Stimulated activated CD8-positive, alpha-beta memory T cell treated with anti-CD3 and anti-CD28 coated beads, Interleukin-7, amount 100 ng/mL, for 48 hours (primary cell): ENCODE data around the gene KRTAP5-2.
"Not testable (repeated sequence)": the region's sequence is repeated elsewhere in the genome, so short reads cannot be mapped to it uniquely, and the experiment has no call there.

Experiments
- DNase-seq, 2 donors: peaks; one replicate each; pipeline ENCODE4 v3.0.0-alpha.2; 2020; ENCODE audit warnings: low read depth in 1 of 2; ENCODE audit errors: extremely low read depth in 1 of 2

The KRTAP5-2 gene, protein sequence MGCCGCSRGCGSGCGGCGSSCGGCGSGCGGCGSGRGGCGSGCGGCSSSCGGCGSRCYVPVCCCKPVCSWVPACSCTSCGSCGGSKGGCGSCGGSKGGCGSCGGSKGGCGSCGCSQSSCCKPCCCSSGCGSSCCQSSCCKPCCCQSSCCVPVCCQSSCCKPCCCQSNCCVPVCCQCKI

DNA sequence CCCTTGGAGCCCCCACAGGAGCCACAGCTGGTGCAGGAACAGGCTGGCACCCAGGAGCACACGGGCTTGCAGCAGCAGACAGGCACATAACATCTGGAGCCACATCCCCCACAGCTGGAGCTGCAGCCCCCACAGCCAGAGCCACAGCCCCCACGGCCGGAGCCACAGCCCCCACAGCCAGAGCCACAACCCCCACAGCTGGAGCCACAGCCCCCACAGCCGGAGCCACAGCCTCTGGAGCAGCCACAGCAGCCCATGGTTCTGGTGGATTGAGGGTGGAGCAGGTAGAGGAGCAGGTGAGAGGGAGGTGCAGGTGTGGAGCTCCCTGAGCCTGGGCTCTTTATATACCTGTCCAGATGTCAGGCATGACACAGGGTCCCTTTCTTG is at the start of gene KRTAP5-2:
Gene KRTAP5-2, minus strand, starts transcription at position 301 of the 387 bp plus-strand sequence. Its CDS starts 44 bp downstream, at position 257.
- DNase-seq = no peak

DNA sequence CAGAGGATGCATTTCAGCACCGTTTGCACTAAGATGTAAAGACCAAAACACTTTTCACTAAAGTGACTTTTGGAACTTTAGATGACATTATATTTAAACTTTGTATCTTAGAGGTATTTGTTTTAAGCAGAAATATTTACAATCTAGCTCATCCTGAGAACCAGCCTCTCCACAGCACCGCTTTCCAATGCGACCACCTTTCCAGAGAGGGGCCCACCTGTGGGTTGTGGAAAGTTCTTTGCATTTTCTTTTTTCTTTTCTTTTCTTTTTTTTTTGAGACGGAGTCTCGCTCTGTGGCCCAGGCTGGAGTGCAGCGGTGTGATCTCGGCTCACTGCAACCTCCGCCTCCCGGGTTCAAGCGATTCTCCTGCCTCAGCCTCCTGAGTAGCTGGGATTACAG is 48.4 kb upstream of the KRTAP5-2 start:
- not testable (repeated sequence) for DNase-seq

DNA sequence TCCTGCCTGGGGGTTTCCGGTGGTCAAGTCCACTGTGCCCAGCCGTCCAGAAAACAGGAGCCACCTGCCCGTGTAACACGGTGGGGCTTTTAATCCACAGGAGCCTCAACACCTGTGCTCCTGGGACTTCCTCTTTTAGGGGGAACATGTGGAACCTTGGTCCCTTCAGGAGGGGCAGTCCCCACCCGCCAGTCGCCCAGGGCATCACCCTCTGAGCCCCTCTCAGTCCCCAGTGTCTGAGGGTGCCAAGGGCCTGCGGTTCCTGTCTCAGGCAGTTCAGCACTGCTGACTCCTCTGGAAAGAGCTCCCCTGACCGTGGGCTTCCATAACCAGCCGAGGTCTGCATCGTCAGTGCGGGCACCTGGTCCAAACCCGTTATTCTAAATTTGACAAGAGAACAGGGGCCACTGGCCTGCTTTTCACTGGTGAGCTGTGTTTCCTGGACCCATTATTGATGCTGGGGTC is 47.3 kb upstream of the KRTAP5-2 start:
- no peak for DNase-seq

DNA sequence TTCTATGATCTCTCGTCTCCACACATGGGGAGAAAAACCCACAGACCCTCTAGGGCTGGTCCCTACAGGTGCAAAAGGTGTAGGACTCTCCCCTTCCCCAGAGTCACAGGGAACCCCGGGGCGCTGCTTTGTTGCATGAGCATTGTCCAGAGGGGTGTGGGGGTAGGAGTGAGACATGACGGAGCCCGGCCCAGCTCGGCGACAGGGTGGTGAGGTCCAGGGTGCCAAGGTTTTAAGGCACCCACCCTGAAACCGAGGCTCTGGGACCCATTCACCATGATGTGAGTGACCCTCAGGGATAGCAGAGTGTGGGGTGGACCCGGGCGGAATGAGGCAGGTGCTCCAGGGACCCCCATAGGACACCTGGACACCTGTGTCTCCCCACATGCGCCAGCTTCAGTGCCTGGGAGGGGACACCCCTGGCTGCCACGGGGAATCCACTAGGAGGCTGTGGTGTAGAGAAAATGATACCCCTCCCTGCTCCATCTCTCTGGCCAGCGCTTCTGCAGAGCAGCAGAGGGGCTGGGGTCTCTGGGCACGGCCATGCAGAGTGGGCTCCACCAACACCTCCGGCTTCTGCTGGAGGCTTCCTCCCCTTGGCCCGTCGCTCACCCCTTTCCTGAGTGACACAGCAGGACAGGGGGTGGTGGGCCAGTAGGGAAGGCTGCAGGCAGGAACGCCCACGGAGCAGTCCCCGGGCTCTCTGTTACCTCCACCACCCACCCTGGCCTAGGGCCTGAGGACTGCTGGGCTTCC is 46.7 kb upstream of the KRTAP5-2 start:
- no peak for DNase-seq

DNA sequence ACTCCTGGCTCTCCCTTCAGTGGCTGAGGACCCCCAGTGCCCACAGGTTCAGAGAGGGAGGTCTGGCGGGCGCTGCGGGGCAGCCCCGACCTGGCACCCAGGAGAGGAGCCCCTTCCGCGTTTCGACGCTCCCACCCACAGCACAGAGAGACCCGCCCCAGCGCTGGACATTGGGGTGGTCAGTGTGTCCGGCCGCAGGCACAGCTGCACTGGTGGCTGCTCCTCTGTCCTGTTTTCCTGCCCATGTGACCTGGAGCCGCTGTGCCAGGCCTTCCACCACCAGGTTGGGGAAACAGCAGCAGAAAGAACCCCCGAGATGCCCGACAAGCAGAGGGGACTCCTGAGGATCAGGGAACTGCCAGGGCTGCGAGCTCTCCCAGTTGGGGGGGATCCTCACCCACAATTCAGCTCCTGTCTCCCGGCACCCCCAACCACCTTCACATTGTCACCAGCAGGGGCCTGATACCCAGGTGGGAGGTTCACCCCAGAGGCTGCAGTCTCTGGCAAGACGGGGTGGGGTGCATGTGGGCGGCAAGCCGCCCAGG is 45.1 kb upstream of the KRTAP5-2 start:
- DNase-seq = no peak

DNA sequence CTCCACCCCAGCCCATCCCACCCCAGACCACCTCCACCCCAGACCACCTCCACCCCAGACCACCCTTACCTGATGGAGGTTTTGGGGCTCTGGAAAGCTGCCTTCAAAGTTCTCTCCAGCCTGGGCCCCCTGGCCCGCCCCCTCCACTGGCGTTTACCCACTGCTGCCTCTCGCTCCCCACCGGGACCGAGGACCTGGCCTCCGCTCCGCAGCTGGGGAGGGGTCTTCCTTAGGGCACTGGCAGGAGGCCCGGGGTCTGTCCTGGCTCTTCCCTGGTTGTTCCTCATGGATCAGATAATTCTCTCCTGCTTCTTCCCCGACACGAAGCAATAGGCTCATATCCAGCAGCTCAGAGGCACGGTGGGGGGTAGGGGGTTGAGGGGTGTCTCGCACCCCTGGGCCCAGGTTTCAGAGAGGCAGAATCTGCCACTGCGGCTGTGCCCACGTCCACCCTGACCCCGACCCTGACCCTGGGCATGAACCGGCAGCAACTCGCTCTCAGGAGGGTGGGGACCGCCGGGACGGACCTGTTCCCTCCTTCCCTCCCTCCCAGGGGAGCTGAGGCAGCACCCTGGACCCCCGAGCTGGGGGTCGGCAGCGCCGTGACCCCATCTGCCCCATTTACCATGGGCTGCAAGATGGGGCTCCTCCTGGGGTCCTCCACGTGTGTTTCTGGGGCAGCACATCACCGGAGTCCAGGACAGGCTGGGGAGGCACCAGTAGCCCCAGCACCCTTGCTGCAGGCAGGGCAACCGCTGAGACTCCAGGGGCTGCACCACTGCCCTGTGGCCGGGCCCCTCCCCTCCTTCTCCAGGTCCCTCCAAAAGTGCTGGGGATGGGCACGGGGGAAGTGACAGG is 44.4 kb upstream of the KRTAP5-2 start:
- DNase-seq = no peak

DNA sequence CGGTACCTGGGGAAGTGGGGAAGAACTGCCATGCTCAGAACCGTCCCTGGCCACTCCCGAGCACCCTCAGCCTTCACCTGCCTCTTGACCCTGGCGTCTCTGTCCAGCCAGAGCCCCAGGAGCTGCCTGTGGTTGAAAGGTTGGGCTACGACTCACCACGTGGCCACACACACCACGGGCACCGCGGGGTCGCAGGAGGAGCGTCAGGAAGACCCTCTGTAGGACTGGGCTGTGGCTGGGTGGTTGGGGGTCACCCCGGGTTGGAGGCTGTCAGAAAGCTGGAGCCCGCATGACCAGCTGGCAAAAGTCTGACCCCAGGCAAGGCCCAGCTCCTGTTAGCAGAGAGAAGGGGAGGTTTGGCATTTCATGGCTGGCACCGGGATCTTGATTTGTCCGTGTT is 43.0 kb upstream of the KRTAP5-2 start:
- no peak for DNase-seq

DNA sequence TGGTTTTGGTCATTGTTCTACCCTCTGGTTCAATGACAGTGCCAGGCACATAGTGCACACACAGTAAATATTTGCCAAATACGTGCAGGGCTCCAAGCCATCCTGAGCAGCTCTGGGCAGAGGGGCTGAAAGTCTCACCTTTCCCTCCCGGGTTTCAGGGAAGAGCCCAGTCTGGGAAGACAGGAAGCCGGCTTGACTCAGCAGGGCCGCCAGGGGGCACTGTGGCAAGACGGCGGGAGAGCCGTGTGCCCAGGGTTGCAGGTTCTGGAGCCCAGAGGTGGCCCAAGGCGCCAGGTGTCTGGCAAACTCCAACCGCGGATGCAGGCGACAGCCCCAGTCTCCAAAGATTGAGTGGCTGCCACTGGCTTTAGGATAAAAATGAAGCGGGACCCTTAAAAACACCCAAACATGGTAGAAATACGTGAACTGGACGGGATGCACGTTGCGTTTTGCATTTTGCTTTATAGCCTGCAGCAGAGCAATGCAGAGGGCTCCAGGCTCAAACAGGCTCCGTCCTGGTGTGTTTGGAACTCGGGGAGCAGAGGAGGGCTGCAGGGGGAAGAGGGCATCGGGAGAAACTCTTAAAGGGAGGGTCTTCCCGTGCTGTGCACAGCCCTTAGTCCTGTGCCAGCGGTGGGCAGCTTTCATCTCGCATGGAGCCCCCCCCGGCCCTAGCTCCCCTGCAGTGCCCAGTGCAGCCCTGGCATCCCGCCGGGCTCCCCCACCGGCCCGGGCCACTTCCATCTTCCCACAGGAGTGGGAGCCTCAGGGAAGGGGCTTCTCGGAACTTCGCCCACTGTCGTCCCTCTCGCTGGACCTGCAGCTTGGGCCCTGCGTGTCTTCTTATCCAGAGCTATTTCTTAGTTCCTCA is 42.2 kb upstream of the KRTAP5-2 start:
- no peak for DNase-seq

DNA sequence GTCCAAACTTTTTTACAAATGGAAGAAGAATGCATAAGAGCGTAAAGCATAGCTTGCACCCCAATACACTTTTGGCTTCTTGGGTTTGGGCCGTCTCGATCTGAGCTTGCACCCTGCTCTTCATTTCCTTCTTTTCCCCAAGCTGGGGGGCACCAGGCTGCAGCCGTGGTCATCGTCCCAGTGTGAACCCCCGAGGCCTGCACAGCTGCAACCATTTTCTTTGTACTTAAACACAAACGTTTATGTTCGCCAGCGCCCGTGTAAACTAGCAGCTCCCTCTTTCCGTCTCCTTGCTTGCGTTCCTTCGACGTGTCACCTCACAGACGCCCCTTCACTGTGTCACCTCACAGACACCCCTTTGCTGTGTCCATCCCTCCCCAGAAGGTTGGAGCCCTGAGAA is 41.6 kb upstream of the KRTAP5-2 start:
- no peak for DNase-seq

DNA sequence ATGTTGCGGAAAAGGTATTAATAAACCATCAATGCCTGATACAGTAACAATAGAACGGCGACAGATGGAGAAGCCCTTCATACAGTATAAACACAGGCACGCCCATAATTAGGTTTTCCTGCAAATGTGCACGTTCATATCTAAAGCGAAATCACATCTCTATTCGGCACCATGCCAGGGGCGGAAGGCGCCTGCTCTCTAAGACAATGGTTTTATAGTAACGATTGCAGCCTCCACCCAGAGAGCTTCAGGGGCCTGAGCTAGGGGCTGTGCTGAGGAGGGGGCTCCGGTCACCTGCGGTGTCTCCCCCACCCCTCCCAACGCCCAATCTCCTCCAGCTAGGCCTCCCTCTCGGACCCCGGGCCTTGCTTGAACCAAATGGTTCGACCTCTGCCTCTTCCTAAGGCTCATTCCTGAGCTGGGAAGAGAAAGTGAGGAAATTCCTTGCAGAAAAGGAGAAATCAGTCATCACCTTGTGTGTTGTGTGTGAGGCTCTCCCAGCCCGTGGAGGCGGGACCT is 41.1 kb upstream of the KRTAP5-2 start:
- no peak for DNase-seq

DNA sequence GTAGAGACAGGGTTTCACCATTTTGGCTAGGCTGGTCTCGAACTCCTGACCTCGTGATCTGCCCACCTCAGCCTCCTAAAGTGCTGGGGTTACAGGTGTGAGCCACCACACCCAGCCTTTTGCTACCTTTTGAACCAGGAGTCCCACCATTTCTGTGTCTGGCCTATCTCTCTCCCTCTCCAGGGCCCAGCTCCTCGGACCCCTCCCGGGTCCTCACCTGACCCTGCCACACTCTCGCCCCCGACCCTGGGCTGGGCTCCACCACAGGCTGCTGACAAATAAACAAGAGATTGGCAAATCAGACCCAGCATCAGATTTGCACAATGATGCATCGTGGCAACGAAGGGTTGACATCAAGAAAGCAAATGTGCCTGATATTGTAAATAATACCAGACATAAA is 40.2 kb upstream of the KRTAP5-2 start:
- DNase-seq = no peak

DNA sequence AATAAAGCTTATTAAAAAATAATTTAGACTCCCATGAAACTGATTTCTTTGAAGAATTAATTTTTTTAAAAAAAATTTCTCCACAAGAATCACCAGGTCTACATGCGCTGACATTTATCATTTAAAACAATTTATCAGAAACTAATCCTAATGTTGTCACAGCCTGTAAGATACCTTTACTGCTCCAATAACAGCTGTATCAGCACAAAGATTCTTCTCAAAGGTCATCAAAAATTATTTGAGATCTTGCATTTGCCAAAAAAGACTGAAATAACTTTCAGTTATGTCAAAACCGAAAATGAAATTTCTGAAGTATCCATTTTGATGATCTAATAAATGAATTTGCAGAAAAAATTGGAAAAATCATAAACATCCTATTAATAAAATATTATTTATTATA is 39.5 kb upstream of the KRTAP5-2 start:
- DNase-seq = no peak

DNA sequence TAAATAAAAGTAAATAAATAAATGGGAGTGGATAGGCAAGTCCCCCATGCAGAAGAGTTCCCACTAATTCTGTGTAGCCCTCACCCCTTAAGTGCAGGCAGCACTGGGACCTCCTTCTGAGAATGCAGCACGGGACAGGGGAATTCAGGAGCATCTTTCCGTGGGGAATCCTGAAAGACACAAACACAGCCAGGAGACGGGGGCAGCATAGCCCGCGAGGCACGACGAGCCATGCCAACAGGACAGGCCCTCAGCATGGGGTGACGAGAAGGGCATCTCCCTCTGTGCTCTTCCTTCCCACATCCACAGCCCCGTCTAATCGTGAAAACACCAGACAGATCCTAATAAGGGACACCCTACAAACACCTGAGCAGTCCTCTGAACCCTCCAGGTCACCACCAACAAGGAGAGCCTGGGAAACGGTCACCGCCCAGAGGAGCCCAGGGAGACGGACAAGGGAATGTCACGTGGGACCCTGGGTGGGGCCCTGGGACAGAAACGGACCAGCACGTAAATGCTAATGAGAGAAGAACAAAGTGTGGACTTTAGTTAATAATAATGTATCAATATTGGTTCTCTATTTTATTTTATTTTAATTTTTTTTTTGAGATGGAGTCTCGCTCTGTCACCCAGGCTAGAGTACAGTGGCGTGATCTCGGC is 38.3 kb upstream of the KRTAP5-2 start:
- DNase-seq = no peak

DNA sequence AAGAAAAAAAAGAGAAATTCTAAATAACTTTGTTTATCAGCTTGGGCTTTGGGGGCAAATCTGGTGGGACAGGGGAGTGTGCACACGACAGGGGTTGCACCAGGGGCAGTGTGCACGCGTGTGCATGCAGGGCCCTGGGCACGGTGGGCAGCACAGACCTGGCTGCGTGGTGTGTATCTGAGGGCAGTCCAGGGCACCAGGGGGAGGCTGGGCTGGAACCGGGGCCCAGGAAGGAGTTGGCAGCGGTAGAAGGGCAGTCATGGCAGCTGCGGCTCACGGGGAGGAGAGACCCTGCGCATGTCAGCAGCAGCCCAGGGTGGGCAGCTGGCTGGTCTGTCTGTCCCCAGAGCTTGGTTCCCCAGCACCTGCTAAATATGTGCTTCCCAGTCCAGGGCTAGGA is 35.8 kb upstream of the KRTAP5-2 start:
- DNase-seq = no peak

DNA sequence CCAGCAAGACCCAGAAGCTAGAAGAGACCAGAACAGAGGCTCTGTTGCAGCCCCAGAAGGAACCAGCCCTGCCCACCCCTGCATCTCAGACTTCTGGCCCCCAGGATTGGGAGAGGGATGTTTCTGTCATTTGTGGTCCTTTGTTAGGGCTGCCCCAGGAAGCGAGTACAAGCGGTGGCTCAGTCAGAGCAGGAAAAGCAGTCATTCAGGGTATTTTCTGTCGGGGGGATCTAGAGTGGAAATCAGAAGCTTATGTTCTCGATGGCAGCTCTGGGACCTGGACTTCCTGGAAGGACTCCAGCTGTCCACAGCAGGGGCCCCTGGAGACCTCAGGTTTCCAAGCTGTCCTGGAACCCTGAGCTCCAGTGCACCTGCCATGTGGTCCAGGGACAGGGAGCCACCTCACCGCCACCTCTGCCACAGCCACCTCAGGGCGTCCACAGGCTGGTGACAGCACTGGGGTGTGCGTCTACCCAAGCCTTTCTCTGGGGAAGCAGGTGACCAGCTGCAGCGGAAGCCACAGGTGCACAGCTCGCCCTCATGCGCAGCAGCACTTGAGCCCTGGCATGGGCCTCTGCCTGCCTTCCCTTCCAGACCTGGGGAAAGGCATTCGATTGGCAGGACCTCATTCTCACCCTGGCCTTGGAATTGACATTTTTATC is 34.1 kb upstream of the KRTAP5-2 start:
- no peak for DNase-seq

DNA sequence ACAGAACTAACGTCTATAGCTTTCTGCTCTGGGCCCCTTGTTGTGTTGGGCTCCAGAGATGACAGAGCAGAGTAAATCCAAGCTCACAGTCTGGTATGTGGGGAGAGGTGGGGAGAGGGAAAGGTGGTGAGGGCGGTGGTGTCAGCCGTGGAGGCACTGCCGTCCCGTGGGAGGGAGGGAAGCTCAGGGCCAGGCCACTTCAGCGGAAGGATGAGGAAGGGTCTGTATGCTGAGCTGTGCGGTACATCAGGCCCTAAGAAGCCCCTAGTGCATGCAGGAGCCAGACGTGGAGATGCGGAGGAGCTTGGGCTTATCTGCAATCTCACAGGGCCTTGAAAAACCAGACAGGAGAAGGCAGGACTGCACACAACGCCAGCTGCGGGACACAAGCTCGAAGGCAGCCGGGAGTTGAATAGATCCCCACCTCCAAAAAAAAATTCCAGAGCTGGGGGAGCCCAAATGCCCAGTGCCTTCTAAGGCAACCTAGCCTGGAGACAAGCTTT is 33.0 kb upstream of the KRTAP5-2 start:
- no peak for DNase-seq

DNA sequence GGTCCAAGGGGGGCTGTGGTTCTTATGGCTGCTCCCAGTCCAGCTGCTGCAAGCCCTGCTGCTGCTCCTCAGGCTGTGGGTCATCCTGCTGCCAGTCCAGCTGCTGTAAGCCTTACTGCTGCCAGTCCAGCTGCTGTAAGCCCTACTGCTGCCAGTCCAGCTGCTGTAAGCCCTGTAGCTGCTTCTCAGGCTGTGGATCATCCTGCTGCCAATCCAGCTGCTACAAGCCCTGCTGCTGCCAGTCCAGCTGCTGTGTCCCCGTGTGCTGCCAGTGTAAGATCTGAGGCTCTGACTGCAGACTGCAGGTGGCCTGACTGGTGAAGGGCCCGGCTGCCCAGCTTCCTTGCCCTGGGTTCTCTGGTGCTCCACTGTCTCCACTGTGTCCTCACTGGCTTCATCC is 32.2 kb upstream of the KRTAP5-2 start:
- DNase-seq = no peak

DNA sequence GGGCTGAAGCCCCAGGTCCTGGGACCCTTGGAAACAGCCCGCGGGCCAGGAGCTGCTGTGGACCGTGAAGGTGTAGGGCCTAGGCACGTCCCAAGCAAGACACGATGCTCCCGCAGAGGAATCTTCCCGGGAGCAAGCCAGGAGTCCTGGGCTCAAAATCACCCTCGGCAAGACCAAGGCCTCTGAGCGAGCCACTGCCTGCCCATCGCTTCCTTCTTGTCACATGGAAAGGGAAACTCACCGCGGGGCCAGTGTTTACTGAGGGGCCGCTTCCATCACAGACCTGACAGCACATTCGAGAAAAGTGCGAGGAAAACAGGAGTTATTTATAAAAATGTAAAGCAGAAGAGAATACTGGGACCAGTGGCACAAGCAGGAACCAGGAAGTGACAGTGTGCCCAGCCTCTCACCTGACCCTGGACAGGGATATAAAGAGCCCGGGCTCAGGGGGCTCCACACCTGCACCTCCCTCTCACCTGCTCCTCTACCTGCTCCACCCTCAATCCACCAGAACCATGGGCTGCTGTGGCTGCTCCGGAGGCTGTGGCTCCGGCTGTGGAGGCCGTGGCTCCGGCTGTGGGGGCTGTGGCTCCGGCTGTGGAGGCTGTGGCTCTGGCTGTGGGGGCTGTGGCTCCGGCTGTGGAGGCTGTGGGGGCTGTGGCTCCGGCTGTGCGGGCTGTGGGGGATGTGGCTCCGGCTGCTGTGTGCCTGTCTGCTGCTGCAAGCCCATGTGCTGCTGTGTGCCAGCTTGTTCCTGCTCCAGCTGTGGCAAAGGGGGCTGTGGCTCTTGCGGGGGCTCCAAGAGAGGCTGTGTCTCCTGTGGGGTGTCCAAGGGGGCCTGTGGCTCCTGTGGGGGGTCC is 31.5 kb upstream of the KRTAP5-2 start, which contains the start of gene KRTAP5-5:
Gene KRTAP5-5, plus strand, starts transcription at position 450 of the 860 bp plus-strand sequence. Its CDS starts 66 bp downstream, at position 516.
- no peak for DNase-seq
